ENCODE measurements around the gene HK3.

HK3 gene

GRCh38 chr5:176832162-176832561, 67.0 kb downstream of the HK3 start:
- H3K4me1 ChIP-seq (ENCODE audit: control insufficient read depth in 1 of 2, insufficient read depth in 1 of 2, low read depth in 1 of 2, low read length in 1 of 2): no peaks in the 10 kb centered on the region
- TF ChIP-seq CTCF (IDR thresholded peaks at IDR 0.05): no peak
- no peak overlapping the region for H3K27ac ChIP-seq
- H3K4me3 ChIP-seq (ENCODE audit: low read depth in 1 of 2, low read length in 1 of 2): no peak overlapping the region
- H3K9me3 ChIP-seq: no peaks in the 10 kb centered on the region
- no peaks in the 10 kb centered on the region for H3K36me3 ChIP-seq
- peaks cover 49% of the 10 kb centered on the region for H3K27me3 ChIP-seq

- no peak for TF ChIP-seq CTCF (IDR thresholded peaks at IDR 0.05)
- no peaks in the 10 kb centered on the region for H3K4me1 ChIP-seq (ENCODE audit: control insufficient read depth in 1 of 2, insufficient read depth in 1 of 2, low read depth in 1 of 2, low read length in 1 of 2)
- peaks cover 43% of the 10 kb centered on the region for H3K27me3 ChIP-seq
- H3K27ac ChIP-seq: no peak overlapping the region
- no peak overlapping the region for H3K4me3 ChIP-seq (ENCODE audit: low read depth in 1 of 2, low read length in 1 of 2)
- H3K9me3 ChIP-seq: no peaks in the 10 kb centered on the region
- H3K36me3 ChIP-seq: no peaks in the 10 kb centered on the region
Observed at GRCh38 chr5:176831425-176831824, 67.7 kb downstream of the HK3 start.

GRCh38 chr5:176830995-176831423, 68.1 kb downstream of the HK3 start:
- H3K27me3 ChIP-seq: peaks cover 39% of the 10 kb centered on the region
- no peak overlapping the region for H3K4me3 ChIP-seq (ENCODE audit: low read depth in 1 of 2, low read length in 1 of 2)
- no peak for TF ChIP-seq CTCF (IDR thresholded peaks at IDR 0.05)

More at GRCh38 chr5:176830995-176831423, 68.1 kb downstream of the HK3 start:
- no peaks in the 10 kb centered on the region for H3K9me3 ChIP-seq
- no peak overlapping the region for H3K27ac ChIP-seq
- H3K4me1 ChIP-seq (ENCODE audit: control insufficient read depth in 1 of 2, insufficient read depth in 1 of 2, low read depth in 1 of 2, low read length in 1 of 2): no peaks in the 10 kb centered on the region
- H3K36me3 ChIP-seq: no peaks in the 10 kb centered on the region
